ENCODE measurements around the gene ISM1. TPM values are rescaled to one million over a fixed set of nuclear protein-coding genes. Genes with fewer than 3 reads are reported as not detected.
A peak's percentile ranks its signal among the peaks of the same experiment; 100 is the strongest.

The ISM1 gene
- total and polyA plus RNA-seq, 2 of the 13 experiments (the other 11 are each of a cell fraction or from before 2014, with no cell fraction given) = 0.40 to 1.4 TPM

GRCh38 chr20:13298692-13299373, 77.8 kb downstream of the ISM1 start (continued):
- no peak for TF ChIP-seq ZNF142 (CRISPR knock-in tag; IDR thresholded peaks at IDR 0.05)
- TF ChIP-seq HNRNPLL (IDR thresholded peaks at IDR 0.05; ENCODE audit: low read depth, low read length, poor library complexity, severe bottlenecking) = peak; percentile 28
- TF ChIP-seq PTBP1 (IDR thresholded peaks at IDR 0.05; ENCODE audit: low read depth, low read length, poor library complexity, severe bottlenecking) = no peak
- TF ChIP-seq ZNF431 (CRISPR knock-in tag; IDR thresholded peaks at IDR 0.05; ENCODE audit: borderline replicate concordance, low read depth) = no peak
- no peak for TF ChIP-seq ZNF816 (CRISPR knock-in tag; IDR thresholded peaks at IDR 0.05; ENCODE audit: borderline replicate concordance)
- TF ChIP-seq CBX1 (IDR thresholded peaks at IDR 0.05; ENCODE audit: low read depth) = no peak
- no peak for TF ChIP-seq REL (CRISPR knock-in tag; conservative IDR thresholded peaks at IDR 0.05)
- TF ChIP-seq BORCS8-MEF2B (CRISPR knock-in tag; IDR thresholded peaks at IDR 0.05) = 0 out of 2 replicates have a peak, but pooled peaks have one; percentile 33
- no peak for TF ChIP-seq ZNF407 (CRISPR knock-in tag; IDR thresholded peaks at IDR 0.05; ENCODE audit: not compliant biosample characterization)

Measured in HepG2 (cell line).